Trophoblast cell (in vitro differentiated cells and primary cell): ENCODE data around the gene LRG1.

Source experiments
- DNase-seq, 2 donors: peaks; one replicate each; pipeline ENCODE4 v3.0.0-alpha.2; 2016
- H2AFZ ChIP-seq: 2 replicates; pipeline ENCODE4 v1.6.1; 2013; ENCODE audit warnings: low read length, moderate library complexity, mild to moderate bottlenecking; ENCODE audit not compliant: insufficient read depth, poor library complexity
- H2AK5ac ChIP-seq: 2 replicates; pipeline ENCODE4 v1.6.1; 2013; ENCODE audit warnings: mild to moderate bottlenecking, low read length
- H2BK120ac ChIP-seq: 2 replicates; pipeline ENCODE4 v1.6.1; 2013; ENCODE audit warnings: low read length, mild to moderate bottlenecking, moderate library complexity; ENCODE audit not compliant: insufficient read depth, poor library complexity
- H2BK12ac ChIP-seq: 2 replicates; pipeline ENCODE4 v1.6.1; 2013; ENCODE audit warnings: mild to moderate bottlenecking, low read length, moderate library complexity
- H2BK5ac ChIP-seq: 2 replicates; pipeline ENCODE4 v1.6.1; 2013; ENCODE audit warnings: low read length, low read depth, moderate library complexity, mild to moderate bottlenecking; ENCODE audit not compliant: poor library complexity
- H3K14ac ChIP-seq: 2 replicates; pipeline ENCODE4 v1.6.1; 2013; ENCODE audit warnings: mild to moderate bottlenecking, low read length
- H3K18ac ChIP-seq: 2 replicates; pipeline ENCODE4 v1.6.1; 2013; ENCODE audit warnings: mild to moderate bottlenecking, low read length
- H3K23ac ChIP-seq: 2 replicates; pipeline ENCODE4 v1.6.1; 2013; ENCODE audit warnings: low read length
- H3K27ac ChIP-seq: 2 replicates; pipeline ENCODE4 v1.5.1; 2013; ENCODE audit warnings: low read depth, mild to moderate bottlenecking, inconsistent platforms, low read length, moderate library complexity
- H3K27me3 ChIP-seq: 2 replicates; pipeline ENCODE4 v1.6.1; 2013; ENCODE audit warnings: inconsistent platforms, mild to moderate bottlenecking, low read length, moderate library complexity; ENCODE audit not compliant: insufficient read depth
- H3K36me3 ChIP-seq, 2 experiments: 1 replicate in 1 of 2; 2 replicates in 1 of 2; pipeline ENCODE4 v1.6.1; 2013; ENCODE audit warnings: low read length in 2 of 2, mild to moderate bottlenecking in 2 of 2, moderate library complexity in 1 of 2; ENCODE audit not compliant: insufficient read depth in 2 of 2, control insufficient read depth in 1 of 2
- H3K4ac ChIP-seq: 2 replicates; pipeline ENCODE4 v1.6.1; 2013; ENCODE audit warnings: low read depth, mild to moderate bottlenecking, low read length, moderate library complexity
- H3K4me1 ChIP-seq, 2 experiments: 1 replicate in 1 of 2; 2 replicates in 1 of 2; pipeline ENCODE4 v1.6.1; 2013; ENCODE audit warnings: low read length in 2 of 2, mild to moderate bottlenecking in 2 of 2, moderate library complexity in 1 of 2; ENCODE audit not compliant: insufficient read depth in 2 of 2, control insufficient read depth in 1 of 2
- H3K4me2 ChIP-seq: 2 replicates; pipeline ENCODE4 v1.6.1; 2013; ENCODE audit warnings: inconsistent platforms, mild to moderate bottlenecking, low read length, moderate library complexity
- H3K4me3 ChIP-seq: 2 replicates; pipeline ENCODE4 v1.5.1; 2013; ENCODE audit warnings: mild to moderate bottlenecking, low read depth, low read length, inconsistent platforms
- H3K79me1 ChIP-seq: one replicate; pipeline ENCODE4 v1.6.1; 2013; ENCODE audit warnings: low read length
- H3K79me2 ChIP-seq: 2 replicates; pipeline ENCODE4 v1.6.1; 2013; ENCODE audit warnings: low read length, mild to moderate bottlenecking; ENCODE audit not compliant: control insufficient read depth, insufficient read depth, poor library complexity
- H3K9ac ChIP-seq: 2 replicates; pipeline ENCODE4 v1.6.1; 2013; ENCODE audit warnings: mild to moderate bottlenecking, low read length
- H3K9me3 ChIP-seq: 2 replicates; pipeline ENCODE4 v1.6.1; 2013; ENCODE audit warnings: low read depth, mild to moderate bottlenecking, control low read depth, inconsistent platforms, low read length; ENCODE audit not compliant: insufficient read depth
- H4K12ac ChIP-seq: 2 replicates; pipeline ENCODE4 v1.6.1; 2013; ENCODE audit warnings: low read depth, mild to moderate bottlenecking, low read length, moderate library complexity
- H4K8ac ChIP-seq: 2 replicates; pipeline ENCODE4 v1.6.1; 2013; ENCODE audit warnings: low read depth, mild to moderate bottlenecking, low read length, moderate library complexity
- H4K91ac ChIP-seq: one replicate; pipeline ENCODE4 v1.6.1; 2013; ENCODE audit warnings: low read depth, mild to moderate bottlenecking, low read length, moderate library complexity
- WGBS: extraction: QIAGEN DNeasy Blood & Tissue Kit; methylation state at CpG from one replicate; pipeline ENCODE4 v1.1.7; 2013; ENCODE audit warnings: missing lambda C conversion rate; ENCODE audit not compliant: insufficient read length, insufficient coverage; ENCODE audit errors: extremely low coverage; 5-methylcytosine and 5-hydroxymethylcytosine counted together

LRG1 gene

GRCh38 chr19:4524808-4525562 is 14.9 kb downstream of the LRG1 start:
- Histone ChIP-seq H4K12ac (no peak overlapping the region), H2BK5ac (no peak overlapping the region), H3K9me3 (no peaks in the 10 kb centered on the region), H2BK12ac (no peak overlapping the region), H3K14ac (no peak overlapping the region), H3K9ac (no peak overlapping the region), H3K36me3 (no peaks in the 10 kb centered on the region), H3K4me3 (no peak overlapping the region), H3K79me1 (no peaks in the 10 kb centered on the region), H2BK120ac (no peak overlapping the region), H3K18ac (no peak overlapping the region), H3K4ac (no peak overlapping the region), H3K23ac (no peak overlapping the region), H3K27me3 (no peaks in the 10 kb centered on the region), H3K27ac (no peak overlapping the region), H3K4me2 (no peak overlapping the region), H2AFZ (no peak overlapping the region), H3K4me1 (peaks cover 1 to 4% of the 10 kb centered on the region in 2 experiments), H2AK5ac (no peak overlapping the region), H3K79me2 (no peaks in the 10 kb centered on the region), H4K8ac (no peak overlapping the region), H4K91ac (no peak overlapping the region)
- no CpG with 5 or more reads among the region's 23 CpGs for WGBS
- peak; percentile 36 to 75 for DNase-seq

GRCh38 chr19:4523306-4524110 is 16.3 kb downstream of the LRG1 start:
- Histone ChIP-seq H2AK5ac (no peak overlapping the region), H3K79me1 (no peaks in the 10 kb centered on the region), H3K4me1 (peaks cover 4% of the 10 kb centered on the region in 2 experiments), H3K23ac (no peak overlapping the region), H3K36me3 (no peaks in the 10 kb centered on the region), H3K27ac (no peak overlapping the region), H3K9ac (no peak overlapping the region), H3K14ac (no peak overlapping the region), H3K9me3 (no peaks in the 10 kb centered on the region), H2BK5ac (no peak overlapping the region), H3K4me3 (no peak overlapping the region), H4K12ac (no peak overlapping the region), H2BK12ac (no peak overlapping the region), H3K18ac (no peak overlapping the region), H3K79me2 (no peaks in the 10 kb centered on the region), H3K27me3 (no peaks in the 10 kb centered on the region), H3K4ac (no peak overlapping the region), H3K4me2 (no peak overlapping the region), H4K91ac (no peak overlapping the region), H2AFZ (no peak overlapping the region), H2BK120ac (no peak overlapping the region), H4K8ac (no peak overlapping the region)
- DNase-seq: peak in 1 of 2 donors; percentile 62
- WGBS: no CpG with 5 or more reads among the region's 53 CpGs

GRCh38 chr19:4522291-4523002 is 17.4 kb downstream of the LRG1 start:
- H3K36me3 ChIP-seq: no peaks in the 10 kb centered on the region
- H2AK5ac ChIP-seq: no peak overlapping the region
- H3K79me2 ChIP-seq: no peaks in the 10 kb centered on the region
- no peak overlapping the region for H3K18ac ChIP-seq
- H3K23ac ChIP-seq: no peak overlapping the region
- H2BK120ac ChIP-seq: no peak overlapping the region
- no peak overlapping the region for H2AFZ ChIP-seq
- H3K4ac ChIP-seq: no peak overlapping the region
- no peak overlapping the region for H3K4me3 ChIP-seq
- H4K8ac ChIP-seq: no peak overlapping the region
- no peak overlapping the region for H3K4me2 ChIP-seq
- H3K4me1 ChIP-seq: peaks cover 4% of the 10 kb centered on the region in 2 experiments
- H3K14ac ChIP-seq: no peak overlapping the region
- DNase-seq: no peak
- H3K27ac ChIP-seq: no peak overlapping the region
- H2BK12ac ChIP-seq: no peak overlapping the region
- H2BK5ac ChIP-seq: no peak overlapping the region
- no peaks in the 10 kb centered on the region for H3K79me1 ChIP-seq
- no peaks in the 10 kb centered on the region for H3K27me3 ChIP-seq
- no peak overlapping the region for H3K9ac ChIP-seq
- H4K12ac ChIP-seq: no peak overlapping the region
- H3K9me3 ChIP-seq: no peaks in the 10 kb centered on the region
- no peak overlapping the region for H4K91ac ChIP-seq
- no CpG with 5 or more reads among the region's 15 CpGs for WGBS

GRCh38 chr19:4521888-4522242 is 18.0 kb downstream of the LRG1 start:
- H3K27ac ChIP-seq: no peak overlapping the region
- H3K36me3 ChIP-seq: no peaks in the 10 kb centered on the region
- no peak overlapping the region for H4K8ac ChIP-seq
- no peak overlapping the region for H4K91ac ChIP-seq
- no peak overlapping the region for H3K9ac ChIP-seq
- H2AK5ac ChIP-seq: no peak overlapping the region
- no peak overlapping the region for H2BK5ac ChIP-seq
- H3K4me2 ChIP-seq: no peak overlapping the region
- no peaks in the 10 kb centered on the region for H3K79me2 ChIP-seq
- no peak overlapping the region for H3K14ac ChIP-seq
- peaks cover 4% of the 10 kb centered on the region in 2 experiments for H3K4me1 ChIP-seq
- no peaks in the 10 kb centered on the region for H3K9me3 ChIP-seq
- no peak overlapping the region for H3K4ac ChIP-seq
- no peak overlapping the region for H3K23ac ChIP-seq
- no peak for DNase-seq
- H2BK120ac ChIP-seq: no peak overlapping the region
- no peak overlapping the region for H2BK12ac ChIP-seq
- no peak overlapping the region for H3K4me3 ChIP-seq
- no peak overlapping the region for H4K12ac ChIP-seq
- no peaks in the 10 kb centered on the region for H3K27me3 ChIP-seq
- H3K18ac ChIP-seq: no peak overlapping the region
- no peaks in the 10 kb centered on the region for H3K79me1 ChIP-seq
- WGBS: no CpG with 5 or more reads among the region's 5 CpGs
- H2AFZ ChIP-seq: no peak overlapping the region
